OCI-LY7 (cell line): ENCODE results near the gene HID1.

Experiments
- CTCF ChIP-seq: fragments of 200-600 bp; sonication (generic); conservative IDR thresholded peaks from 2 replicates; pipeline ENCODE4 v1.5.1; 2014; ENCODE audit warnings: mild to moderate bottlenecking, antibody characterized with exemption, low read length, moderate library complexity, mixed read lengths
- EZH2phosphoT487 ChIP-seq: fragments of 200-600 bp; sonication (generic); IDR thresholded peaks from 2 replicates; pipeline ENCODE4 v1.6.1; 2018; ENCODE audit warnings: low read depth, borderline replicate concordance, mild to moderate bottlenecking, mixed run types, antibody characterized with exemption, low read length, moderate library complexity, mixed read lengths

- TF ChIP-seq CTCF = no peak
- TF ChIP-seq EZH2phosphoT487 = no peak
Observed at GRCh38 chr17:74978240-74978639, 5.7 kb upstream of the HID1 start.
